DMS53 (cell line): ENCODE results near the gene PLEKHH2.
A peak's percentile ranks its signal among the peaks of the same experiment; 100 is the strongest.

Experiments
- DNase-seq: peaks from one replicate; lab custom pipeline; 2025; lab: John Stamatoyannopoulos, UW

PLEKHH2 gene

DNA sequence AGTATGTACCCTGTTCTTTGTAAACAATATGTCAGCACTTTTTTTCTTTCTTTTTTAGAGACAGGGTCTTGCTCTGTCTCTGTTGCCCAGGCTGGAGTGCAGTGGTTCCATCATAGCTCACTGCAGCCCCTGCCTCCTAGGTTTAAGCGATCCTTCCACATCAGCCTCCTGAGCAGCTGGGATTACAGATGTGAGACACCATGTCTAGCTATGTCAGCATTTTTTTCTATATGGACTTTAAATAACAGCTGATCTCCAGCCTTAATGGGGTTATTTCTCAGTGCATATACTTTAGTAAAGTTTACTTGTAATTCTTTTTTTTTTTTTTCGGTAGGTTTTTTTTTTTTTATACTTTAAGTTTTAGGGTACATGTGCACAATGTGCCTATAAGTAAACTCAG lies 174.9 kb downstream of the PLEKHH2 start:
- DNase-seq: no peak

DNA sequence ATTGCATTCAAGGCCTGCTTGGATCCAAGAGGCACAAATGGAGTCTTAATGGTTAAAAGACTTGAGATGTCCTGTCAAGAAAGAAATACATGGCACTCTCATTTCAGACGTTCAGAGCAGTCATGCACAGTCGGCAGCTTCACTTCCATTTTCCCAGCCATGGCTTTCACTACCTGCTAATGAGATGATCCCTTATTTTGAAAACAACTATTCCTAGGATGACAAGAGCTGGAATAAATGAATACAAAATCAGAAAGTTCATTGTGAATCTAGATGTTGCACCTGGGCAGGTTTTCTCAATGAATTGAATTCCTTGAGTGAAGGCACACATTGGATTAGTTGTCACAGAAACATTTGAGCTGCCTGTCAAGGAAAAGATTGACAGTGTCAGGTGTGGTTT lies 175.9 kb downstream of the PLEKHH2 start:
- DNase-seq: peak; percentile 16

DNA sequence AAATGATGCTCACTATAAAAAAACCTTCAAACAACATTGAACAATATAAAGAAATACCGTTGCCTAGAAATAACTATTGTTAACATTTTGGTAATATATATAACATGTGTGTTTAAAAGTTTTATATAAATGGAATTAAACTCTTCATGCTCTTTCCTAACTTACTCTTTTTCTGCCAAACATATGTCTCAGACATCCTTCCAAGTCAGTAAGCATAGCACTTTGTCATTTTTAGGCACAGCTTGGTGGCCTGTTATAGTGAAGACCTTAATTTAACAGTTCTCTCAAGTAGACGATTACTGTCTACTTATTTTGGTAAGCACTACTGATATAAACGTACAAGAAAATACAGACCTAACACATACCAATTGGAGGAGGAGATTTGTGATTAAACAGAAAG lies 177.7 kb downstream of the PLEKHH2 start:
- no peak for DNase-seq
